K562 (cell line): Measurements from ENCODE around the gene PRELID3B. TPM values are rescaled to one million over a fixed set of nuclear protein-coding genes. Genes with fewer than 3 reads are reported as not detected.

Experiments
- EGR1 ChIP-seq: fragments of 450-650 bp; conservative IDR thresholded peaks from 2 replicates; pipeline ENCODE4 v1.6.1; 2017; ENCODE audit warnings: mild to moderate bottlenecking
- ELK3 ChIP-seq: fragments of 450-650 bp; formaldehyde crosslinking; IDR thresholded peaks from 2 replicates; pipeline ENCODE4 v1.4.0; 2020; ENCODE audit warnings: mild to moderate bottlenecking
- GMEB1 ChIP-seq: fragments of 250-450 bp; sonication (Bioruptor Pico); IDR thresholded peaks from 2 replicates; pipeline ENCODE4 v1.4.0; 2020; ENCODE audit warnings: mild to moderate bottlenecking
- HES1 ChIP-seq: fragments of 450-650 bp; IDR thresholded peaks from 2 replicates; pipeline ENCODE4 v1.6.1; 2016; ENCODE audit warnings: low read depth, mild to moderate bottlenecking, moderate library complexity
- HOMEZ ChIP-seq: fragments of 250-450 bp; sonication (Bioruptor Pico); IDR thresholded peaks from 2 replicates; pipeline ENCODE4 v1.4.0; 2020; ENCODE audit warnings: mild to moderate bottlenecking, moderate library complexity
- MBD1 ChIP-seq: fragments of 250-450 bp; sonication (Bioruptor Pico); IDR thresholded peaks from 2 replicates; pipeline ENCODE4 v1.8.0; 2022; ENCODE audit warnings: inconsistent platforms
- MBD2 ChIP-seq: sonication (generic); IDR thresholded peaks from 2 replicates; pipeline ENCODE4 v1.6.1; 2016; ENCODE audit warnings: low read depth, borderline replicate concordance
- MTA3 ChIP-seq: fragments of 450-650 bp; formaldehyde crosslinking; IDR thresholded peaks from 2 replicates; pipeline ENCODE4 v1.6.1; 2017; ENCODE audit warnings: mild to moderate bottlenecking, borderline replicate concordance
- SRSF1 ChIP-seq: fragments of 200-400 bp; formaldehyde crosslinking; IDR thresholded peaks from 2 replicates; pipeline ENCODE4 v1.6.1; 2017; ENCODE audit warnings: mild to moderate bottlenecking, low read depth, low read length, moderate library complexity
- ZNF311 ChIP-seq: fragments of 250-450 bp; sonication (Bioruptor Pico); IDR thresholded peaks from 2 replicates; pipeline ENCODE4 v1.4.0; 2020; ENCODE audit warnings: mild to moderate bottlenecking, moderate library complexity
- ZNF695 ChIP-seq: fragments of 450-650 bp; formaldehyde crosslinking; IDR thresholded peaks from 2 replicates; pipeline ENCODE4 v1.4.0; 2020; ENCODE audit warnings: mild to moderate bottlenecking, moderate library complexity
- ZNF785 ChIP-seq: fragments of 250-450 bp; sonication (Bioruptor Pico); IDR thresholded peaks from 2 replicates; pipeline ENCODE4 v1.4.0; 2020; ENCODE audit warnings: mild to moderate bottlenecking
- polyA plus RNA-seq, 8 experiments: library from polyadenylated mRNA; depleted of rRNA in 4 of 8; stranded (reverse) in 5 of 8; unstranded in 3 of 8; fragments of >200 nt; fragmentation: Nextera tagmentation in 2 of 8; fragmentation: Illumina TruSeq in 1 of 8; extraction: Ambion mirVana in 2 of 8; extraction: Trizol in 1 of 8; gene quantifications; 2 replicates each; pipeline versions ENCODE4 v1.2.1 to v1.2.3, GENCODE V29; 2011 to 2014; ENCODE audit warnings: inconsistent platforms in 1 of 8, missing spikeins in 1 of 8
- total RNA-seq, 7 experiments: library from RNA; depleted of rRNA in 6 of 7; stranded (reverse); fragments of >200 nt in 6 of 7; fragmentation: Illumina TruSeq in 2 of 7; extraction: Trizol in 2 of 7; gene quantifications; 2 replicates each; pipeline versions ENCODE4 v1.2.1 to v1.2.3, GENCODE V29; 2011 to 2021; ENCODE audit warnings: low replicate concordance in 1 of 7
- TF ChIP-seq, protein P1 (sequence below), 2 experiments: fragments of 450-650 bp in 1 of 2; sonication (generic) in 1 of 2; formaldehyde crosslinking in 1 of 2; IDR thresholded peaks in 1 of 2; conservative IDR thresholded peaks in 1 of 2; 2 replicates each; pipeline versions ENCODE4 v1.6.1 to v1.8.1; 2016 to 2023; ENCODE audit warnings: mild to moderate bottlenecking in 2 of 2, moderate library complexity in 2 of 2, inconsistent platforms in 1 of 2, missing genetic modification reagents in 1 of 2
- TF ChIP-seq, protein P2 (sequence below): sonication (generic); formaldehyde crosslinking; IDR thresholded peaks from 2 replicates; pipeline ENCODE4 v1.8.1; 2022; ENCODE audit warnings: missing genetic modification reagents

The PRELID3B gene
- total and polyA plus RNA-seq, 9 of the 15 experiments (the other 6 are each of a cell fraction or from before 2014, with no cell fraction given) = 77.0 to 186 (median 101) TPM

DNA sequence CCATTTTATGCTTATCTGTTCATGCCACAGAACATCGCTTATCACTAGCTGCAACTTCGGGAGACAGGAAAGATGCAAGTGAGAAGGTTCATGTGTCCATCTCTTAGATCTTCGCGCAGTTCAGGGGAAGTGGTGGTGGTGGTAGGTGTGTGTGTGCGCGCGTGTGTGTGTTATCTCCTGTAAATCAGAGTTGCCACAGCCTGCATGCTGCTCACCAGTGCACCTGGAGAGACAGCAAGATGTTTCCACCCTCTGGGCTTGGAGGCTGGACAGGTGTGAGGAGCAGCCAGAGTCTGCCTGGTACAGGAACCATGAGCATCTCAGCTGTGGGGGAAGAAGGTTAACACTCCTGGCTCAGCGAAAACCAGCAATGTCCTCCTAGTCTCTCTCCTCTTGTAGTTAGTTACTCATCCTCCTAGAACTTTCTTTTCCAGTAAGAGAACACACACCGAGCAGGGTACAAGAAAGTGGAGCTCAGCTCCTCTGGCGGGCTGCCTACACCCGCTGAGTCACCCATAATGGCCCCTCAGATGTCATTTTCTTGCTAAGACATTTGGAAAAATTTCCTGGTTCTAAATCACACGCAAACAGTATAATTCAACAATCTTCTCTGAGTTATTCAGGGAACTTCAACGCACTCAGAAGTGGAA is 28.5 kb downstream of the PRELID3B start (continued):
- TF ChIP-seq GMEB1 (CRISPR knock-in tag) (no peak), MBD1 (CRISPR knock-in tag) (no peak), MBD2 (no peak), EGR1 (no peak), ZNF311 (CRISPR knock-in tag) (peak; percentile 44; the same call in 1 of the 2 replicates), ELK3 (CRISPR knock-in tag) (no peak), SRSF1 (no peak), HOMEZ (no peak), ZNF785 (CRISPR knock-in tag) (no peak), HES1 (no peak), ZNF695 (CRISPR knock-in tag) (no peak), MTA3 (no peak)
- TF ChIP-seq, protein P1, sequence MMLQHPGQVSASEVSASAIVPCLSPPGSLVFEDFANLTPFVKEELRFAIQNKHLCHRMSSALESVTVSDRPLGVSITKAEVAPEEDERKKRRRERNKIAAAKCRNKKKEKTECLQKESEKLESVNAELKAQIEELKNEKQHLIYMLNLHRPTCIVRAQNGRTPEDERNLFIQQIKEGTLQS (IDR thresholded peaks at IDR 0.05) = no peak
- TF ChIP-seq, protein P1 (CRISPR knock-in tag; conservative IDR thresholded peaks at IDR 0.05) = no peak
- TF ChIP-seq, protein P2, sequence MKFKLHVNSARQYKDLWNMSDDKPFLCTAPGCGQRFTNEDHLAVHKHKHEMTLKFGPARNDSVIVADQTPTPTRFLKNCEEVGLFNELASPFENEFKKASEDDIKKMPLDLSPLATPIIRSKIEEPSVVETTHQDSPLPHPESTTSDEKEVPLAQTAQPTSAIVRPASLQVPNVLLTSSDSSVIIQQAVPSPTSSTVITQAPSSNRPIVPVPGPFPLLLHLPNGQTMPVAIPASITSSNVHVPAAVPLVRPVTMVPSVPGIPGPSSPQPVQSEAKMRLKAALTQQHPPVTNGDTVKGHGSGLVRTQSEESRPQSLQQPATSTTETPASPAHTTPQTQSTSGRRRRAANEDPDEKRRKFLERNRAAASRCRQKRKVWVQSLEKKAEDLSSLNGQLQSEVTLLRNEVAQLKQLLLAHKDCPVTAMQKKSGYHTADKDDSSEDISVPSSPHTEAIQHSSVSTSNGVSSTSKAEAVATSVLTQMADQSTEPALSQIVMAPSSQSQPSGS (CRISPR knock-in tag) = no peak
